MG63 (cell line): ENCODE measurements around the gene PROM2. TPM values are rescaled to one million over a fixed set of nuclear protein-coding genes. Genes with fewer than 3 reads are reported as not detected.
A peak's percentile ranks its signal among the peaks of the same experiment; 100 is the strongest.

Experiments used
- DNase-seq: peaks from one replicate; pipeline ENCODE4 v3.0.0-alpha.2; 2020
- H3K27me3 ChIP-seq: fragments of 250-450 bp; sonication (Bioruptor Pico); 2 replicates; pipeline ENCODE4 v1.5.1; 2020; ENCODE audit warnings: mild to moderate bottlenecking, moderate library complexity
- H3K36me3 ChIP-seq: fragments of 250-450 bp; sonication (Bioruptor Pico); 2 replicates; pipeline ENCODE4 v1.5.1; 2020; ENCODE audit warnings: mild to moderate bottlenecking, moderate library complexity
- H3K4me3 ChIP-seq: fragments of 250-450 bp; sonication (Bioruptor Pico); 2 replicates; pipeline ENCODE4 v1.5.1; 2020; ENCODE audit warnings: mild to moderate bottlenecking, moderate library complexity
- H3K9me3 ChIP-seq: fragments of 250-450 bp; sonication (Bioruptor Pico); 2 replicates; pipeline ENCODE4 v1.5.1; 2020; ENCODE audit warnings: mild to moderate bottlenecking, moderate library complexity
- total RNA-seq: library from RNA; depleted of rRNA; stranded (reverse); fragments of >200 nt; shearing (Covaris generic); gene quantifications from 2 replicates; pipeline ENCODE4 v1.2.3, GENCODE V29; 2014; ENCODE audit warnings: low replicate concordance

Gene PROM2
- total RNA-seq, 1 experiment from 2014 or later, result 2.0 TPM

- no peak overlapping the region for H3K4me3 ChIP-seq
- peak; percentile 91 for DNase-seq
- no peaks in the 10 kb centered on the region for H3K9me3 ChIP-seq
- no peaks in the 10 kb centered on the region for H3K27me3 ChIP-seq
- no peaks in the 10 kb centered on the region for H3K36me3 ChIP-seq
Measured at GRCh38 chr2:95278051-95278471, 3.8 kb downstream of the PROM2 start.

GRCh38 chr2:95278637-95279225 is 4.5 kb downstream of the PROM2 start:
- Histone ChIP-seq H3K27me3 (no peaks in the 10 kb centered on the region), H3K4me3 (no peak overlapping the region), H3K36me3 (no peaks in the 10 kb centered on the region), H3K9me3 (no peaks in the 10 kb centered on the region)
- DNase-seq, result no peak

- no peaks in the 10 kb centered on the region for H3K36me3 ChIP-seq
- H3K27me3 ChIP-seq, result no peaks in the 10 kb centered on the region
- H3K9me3 ChIP-seq, result no peaks in the 10 kb centered on the region
- H3K4me3 ChIP-seq, result no peak overlapping the region
- DNase-seq, result no peak
Measured at GRCh38 chr2:95279435-95280035, 5.3 kb downstream of the PROM2 start.

- no peak for DNase-seq
- H3K9me3 ChIP-seq, result no peaks in the 10 kb centered on the region
Measured at GRCh38 chr2:95281071-95281470, 6.8 kb downstream of the PROM2 start.

GRCh38 chr2:95281786-95282185 is 7.5 kb downstream of the PROM2 start:
- H3K4me3 ChIP-seq, result no peak overlapping the region
- H3K9me3 ChIP-seq, result no peaks in the 10 kb centered on the region
- no peak for DNase-seq
- H3K27me3 ChIP-seq, result no peaks in the 10 kb centered on the region
- H3K36me3 ChIP-seq, result no peaks in the 10 kb centered on the region

More at GRCh38 chr2:95281071-95281470, 6.8 kb downstream of the PROM2 start:
- H3K36me3 ChIP-seq, result no peaks in the 10 kb centered on the region
- no peak overlapping the region for H3K4me3 ChIP-seq
- H3K27me3 ChIP-seq, result no peaks in the 10 kb centered on the region

- H3K27me3 ChIP-seq, result no peaks in the 10 kb centered on the region
- H3K9me3 ChIP-seq, result no peaks in the 10 kb centered on the region
- DNase-seq, result no peak
- H3K4me3 ChIP-seq, result no peak overlapping the region
- H3K36me3 ChIP-seq, result no peaks in the 10 kb centered on the region
Measured at GRCh38 chr2:95282458-95282857, 8.2 kb downstream of the PROM2 start.

DNA sequence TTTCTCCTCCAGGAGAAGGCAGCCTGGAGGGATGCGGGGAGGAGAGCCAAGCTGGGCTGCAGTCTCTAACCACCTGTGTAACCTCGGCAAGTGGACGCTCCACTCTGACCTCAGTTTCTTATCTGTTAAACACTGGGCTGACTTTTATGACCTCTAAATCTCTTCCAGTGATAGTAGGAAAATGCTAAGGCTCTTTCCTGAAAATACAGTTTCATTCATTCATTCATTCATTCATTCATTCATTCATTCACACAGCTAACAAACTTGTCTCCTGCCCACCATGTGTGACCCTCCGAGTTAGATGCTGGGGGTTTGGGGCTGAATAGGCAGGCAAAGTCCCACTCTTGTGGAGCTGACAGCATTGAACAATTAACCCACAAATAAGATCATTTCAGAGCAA is 9.3 kb downstream of the PROM2 start:
- H3K4me3 ChIP-seq, result no peak overlapping the region
- H3K27me3 ChIP-seq, result no peaks in the 10 kb centered on the region
- no peak for DNase-seq
- no peaks in the 10 kb centered on the region for H3K9me3 ChIP-seq
- H3K36me3 ChIP-seq, result no peaks in the 10 kb centered on the region

- no peak for DNase-seq
- Histone ChIP-seq H3K27me3 (no peaks in the 10 kb centered on the region), H3K4me3 (no peak overlapping the region), H3K9me3 (no peaks in the 10 kb centered on the region), H3K36me3 (no peaks in the 10 kb centered on the region)
Measured at GRCh38 chr2:95284886-95285541, 10.8 kb downstream of the PROM2 start.

- DNase-seq, result no peak
- no peaks in the 10 kb centered on the region for H3K27me3 ChIP-seq
- H3K9me3 ChIP-seq, result no peaks in the 10 kb centered on the region; the same call in 1 of the 2 replicates
- H3K36me3 ChIP-seq, result no peaks in the 10 kb centered on the region
- H3K4me3 ChIP-seq, result no peak overlapping the region
Measured at GRCh38 chr2:95285542-95285932, 11.3 kb downstream of the PROM2 start.

- no peaks in the 10 kb centered on the region for H3K27me3 ChIP-seq
- no peak overlapping the region for H3K4me3 ChIP-seq
- no peak for DNase-seq
- H3K36me3 ChIP-seq, result no peaks in the 10 kb centered on the region
- peaks cover 12% of the 10 kb centered on the region for H3K9me3 ChIP-seq
Measured at GRCh38 chr2:95287336-95287735, 13.1 kb downstream of the PROM2 start.

DNA sequence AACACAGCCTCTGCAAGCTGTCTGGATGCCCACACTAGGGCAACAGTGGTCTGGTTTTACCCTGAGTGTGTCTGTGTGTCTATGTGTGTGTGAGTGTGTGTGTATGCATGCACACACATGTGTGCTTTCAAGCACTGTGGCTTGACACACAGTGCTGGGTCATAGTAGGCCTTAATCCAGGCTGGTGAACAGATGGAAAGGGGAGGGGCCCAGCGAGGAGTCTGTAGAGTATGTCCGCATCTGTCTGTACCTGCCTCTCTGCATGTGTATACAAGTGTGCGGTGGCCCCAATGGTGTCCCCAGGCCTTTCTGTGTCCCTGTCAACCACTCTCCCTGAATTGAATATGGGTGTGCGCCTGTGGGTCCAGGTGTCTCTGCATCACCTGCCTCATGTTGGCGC is 13.6 kb downstream of the PROM2 start:
- Histone ChIP-seq H3K27me3 (no peaks in the 10 kb centered on the region), H3K36me3 (no peaks in the 10 kb centered on the region), H3K9me3 (peaks cover 15% of the 10 kb centered on the region), H3K4me3 (no peak overlapping the region)
- no peak for DNase-seq

DNA sequence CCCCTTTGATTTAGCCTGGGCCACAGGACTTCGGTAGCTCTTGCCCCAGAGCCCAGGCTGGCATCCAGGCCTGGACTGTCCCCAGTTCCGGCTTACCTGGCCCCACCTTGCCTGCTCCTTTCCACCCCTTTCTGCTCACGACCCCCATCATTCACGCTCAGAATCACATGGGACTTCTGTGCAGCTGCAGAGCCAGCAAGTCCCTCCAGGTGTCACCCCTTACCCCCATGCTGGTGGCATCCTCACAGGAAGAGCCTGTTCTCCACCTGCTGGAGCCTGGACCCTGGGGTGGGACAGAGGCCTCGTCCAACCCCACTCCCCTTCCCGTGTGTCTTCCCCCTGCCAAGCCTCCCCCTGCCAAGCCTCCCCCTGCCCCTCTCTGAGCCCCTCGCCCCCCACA is 15.0 kb downstream of the PROM2 start:
- Histone ChIP-seq H3K27me3 (no peaks in the 10 kb centered on the region), H3K4me3 (no peak overlapping the region), H3K36me3 (no peaks in the 10 kb centered on the region), H3K9me3 (peaks cover 15% of the 10 kb centered on the region)
- no peak for DNase-seq

- H3K9me3 ChIP-seq, result peaks cover 15% of the 10 kb centered on the region
- H3K4me3 ChIP-seq, result no peak overlapping the region
- H3K27me3 ChIP-seq, result no peaks in the 10 kb centered on the region
- no peaks in the 10 kb centered on the region for H3K36me3 ChIP-seq
- DNase-seq, result no peak
Measured at GRCh38 chr2:95291222-95291621, 17.0 kb downstream of the PROM2 start.

DNA sequence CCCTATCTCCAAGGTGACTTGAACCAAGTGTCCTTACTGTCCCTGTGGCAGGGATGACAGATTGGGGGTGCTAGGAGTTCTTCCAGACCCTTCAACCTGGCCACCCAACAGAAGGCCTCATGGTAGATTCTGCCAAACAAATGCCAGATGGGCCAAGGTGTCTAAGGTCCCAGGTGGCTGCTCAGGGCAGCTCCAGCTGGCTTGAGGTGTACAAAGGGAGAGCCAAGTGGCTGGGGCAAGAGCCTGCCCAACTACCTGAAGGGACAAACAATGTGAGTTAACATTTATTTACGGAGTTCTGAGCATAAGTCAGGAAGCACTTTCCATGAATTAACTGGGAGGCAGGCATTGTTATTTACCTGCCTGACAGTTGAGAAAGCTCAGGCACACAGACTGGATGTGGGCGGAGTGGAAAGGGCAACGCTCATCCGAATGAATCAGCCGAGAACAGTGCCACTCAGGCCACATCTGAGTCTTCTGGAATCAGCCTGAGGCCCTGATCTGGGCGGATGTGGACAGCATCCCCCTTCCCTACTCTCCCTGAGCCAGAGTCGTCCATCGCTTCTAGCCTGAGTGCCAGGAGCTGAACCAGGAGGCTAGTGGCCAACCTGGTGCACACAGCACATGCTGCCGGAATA is 18.5 kb downstream of the PROM2 start:
- no peak for DNase-seq
- H3K9me3 ChIP-seq, result peaks cover 15% of the 10 kb centered on the region
- H3K4me3 ChIP-seq, result no peak overlapping the region
- no peaks in the 10 kb centered on the region for H3K27me3 ChIP-seq
- no peaks in the 10 kb centered on the region for H3K36me3 ChIP-seq

DNA sequence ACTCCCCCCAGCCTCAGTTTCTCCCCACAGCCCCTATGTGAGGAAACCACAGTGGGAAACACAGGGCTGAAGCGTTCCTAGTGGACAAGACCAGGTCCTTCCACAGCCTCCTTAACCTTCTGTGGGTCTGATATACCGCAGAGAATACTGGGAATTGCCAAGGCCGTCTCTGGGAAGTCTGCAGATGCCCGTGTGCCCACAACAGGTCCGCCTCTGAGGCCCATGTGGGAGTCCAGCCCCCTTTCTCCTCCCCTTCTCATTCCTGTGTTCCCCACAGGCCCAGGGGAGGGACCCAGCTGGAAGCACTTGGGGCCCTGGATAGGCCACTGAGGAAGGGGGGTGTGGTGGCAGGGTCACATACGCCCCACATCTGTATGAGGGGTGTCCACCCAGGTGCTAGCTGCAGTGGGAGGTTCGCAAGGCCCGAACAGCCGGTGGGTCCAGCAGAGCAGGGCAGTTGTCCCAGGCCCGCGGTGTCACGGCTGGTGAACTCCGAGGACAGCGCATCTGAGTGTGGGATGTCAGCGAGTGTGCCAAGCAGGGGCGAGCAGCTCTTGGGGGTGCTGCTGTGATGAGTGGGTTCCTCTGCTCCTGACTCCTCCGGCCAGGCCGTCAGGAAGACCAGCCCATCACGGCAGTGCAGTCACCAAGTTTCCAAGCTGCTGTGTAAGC is 20.5 kb downstream of the PROM2 start:
- Histone ChIP-seq H3K9me3 (peaks cover 15% of the 10 kb centered on the region), H3K36me3 (no peaks in the 10 kb centered on the region), H3K4me3 (no peak overlapping the region), H3K27me3 (no peaks in the 10 kb centered on the region)
- no peak for DNase-seq

DNA sequence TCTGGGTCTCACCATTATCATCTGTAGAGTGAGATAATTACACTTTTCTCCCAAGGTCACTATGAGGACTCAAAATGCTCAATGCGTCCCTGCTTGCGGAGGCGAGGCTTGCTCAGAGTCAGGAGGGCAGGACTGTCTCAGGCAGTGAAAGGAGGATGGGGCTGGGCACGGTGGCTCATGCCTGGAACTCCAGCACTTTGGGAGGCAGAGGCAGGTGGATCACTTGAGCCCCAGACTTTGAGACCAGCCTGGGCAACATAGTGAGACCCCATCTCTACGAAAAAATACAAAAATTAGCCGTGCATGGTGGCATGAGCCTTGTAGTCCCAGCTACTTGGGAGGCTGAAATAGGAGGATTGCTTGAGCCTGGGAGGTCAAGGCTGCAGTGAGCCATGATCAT is 21.1 kb downstream of the PROM2 start:
- DNase-seq, result no peak
- H3K9me3 ChIP-seq, result peaks cover 15% of the 10 kb centered on the region
- H3K27me3 ChIP-seq, result no peaks in the 10 kb centered on the region
- H3K4me3 ChIP-seq, result no peak overlapping the region
- no peaks in the 10 kb centered on the region for H3K36me3 ChIP-seq

- Histone ChIP-seq H3K4me3 (no peak overlapping the region), H3K36me3 (no peaks in the 10 kb centered on the region), H3K9me3 (peaks cover 11% of the 10 kb centered on the region), H3K27me3 (no peaks in the 10 kb centered on the region)
- no peak for DNase-seq
Measured at GRCh38 chr2:95296011-95296410, 21.8 kb downstream of the PROM2 start.
